Fibroblast of the aortic adventitia (primary cell): Measurements from ENCODE around the gene KCNJ10. TPM values are rescaled to one million over a fixed set of nuclear protein-coding genes. Genes with fewer than 3 reads are reported as not detected.

ENCODE experiments used
- DNase-seq: peaks from one replicate; pipeline ENCODE4 v3.0.0-alpha.2; 2010; ENCODE audit warnings: low read depth
- H3K4me3 ChIP-seq: 2 replicates; pipeline ENCODE4 v1.5.1; 2011; ENCODE audit warnings: low read depth, mild to moderate bottlenecking, control low read depth, low read length, moderate library complexity
- total RNA-seq: library from RNA; depleted of rRNA; stranded (reverse); fragments of >200 nt; gene quantifications from 2 replicates; pipeline ENCODE4 v1.2.3, GENCODE V29; 2012; ENCODE audit warnings: low replicate concordance
- TF ChIP-seq, protein P1 (sequence below): IDR thresholded peaks from 2 replicates; pipeline ENCODE4 v1.5.1; 2011; ENCODE audit warnings: mild to moderate bottlenecking, low read length, control low read depth, inconsistent platforms; ENCODE audit not compliant: insufficient read depth

KCNJ10 gene
- total RNA-seq, 1 donor: not detected

DNA sequence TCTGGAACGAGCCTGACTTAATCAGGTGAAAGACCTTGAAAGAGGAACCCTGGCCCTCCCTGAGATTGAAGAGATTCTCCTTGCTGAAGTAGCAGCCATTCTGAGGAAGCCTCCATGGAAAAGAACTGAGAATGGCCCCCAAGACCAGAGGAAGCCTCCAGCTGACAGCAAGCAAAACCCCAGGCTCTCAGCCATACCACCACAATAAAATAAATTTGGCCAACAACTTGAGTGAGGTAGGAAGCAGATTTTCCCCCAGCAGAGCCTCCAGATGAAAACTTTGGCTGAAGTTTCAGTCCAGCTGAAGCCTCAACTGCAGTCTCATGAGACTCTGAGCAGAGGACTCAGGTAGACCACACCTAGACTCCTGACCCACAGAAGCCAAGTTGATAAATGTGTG lies 82.0 kb downstream of the KCNJ10 start:
- H3K4me3 ChIP-seq: no peak overlapping the region
- TF ChIP-seq, protein P1, sequence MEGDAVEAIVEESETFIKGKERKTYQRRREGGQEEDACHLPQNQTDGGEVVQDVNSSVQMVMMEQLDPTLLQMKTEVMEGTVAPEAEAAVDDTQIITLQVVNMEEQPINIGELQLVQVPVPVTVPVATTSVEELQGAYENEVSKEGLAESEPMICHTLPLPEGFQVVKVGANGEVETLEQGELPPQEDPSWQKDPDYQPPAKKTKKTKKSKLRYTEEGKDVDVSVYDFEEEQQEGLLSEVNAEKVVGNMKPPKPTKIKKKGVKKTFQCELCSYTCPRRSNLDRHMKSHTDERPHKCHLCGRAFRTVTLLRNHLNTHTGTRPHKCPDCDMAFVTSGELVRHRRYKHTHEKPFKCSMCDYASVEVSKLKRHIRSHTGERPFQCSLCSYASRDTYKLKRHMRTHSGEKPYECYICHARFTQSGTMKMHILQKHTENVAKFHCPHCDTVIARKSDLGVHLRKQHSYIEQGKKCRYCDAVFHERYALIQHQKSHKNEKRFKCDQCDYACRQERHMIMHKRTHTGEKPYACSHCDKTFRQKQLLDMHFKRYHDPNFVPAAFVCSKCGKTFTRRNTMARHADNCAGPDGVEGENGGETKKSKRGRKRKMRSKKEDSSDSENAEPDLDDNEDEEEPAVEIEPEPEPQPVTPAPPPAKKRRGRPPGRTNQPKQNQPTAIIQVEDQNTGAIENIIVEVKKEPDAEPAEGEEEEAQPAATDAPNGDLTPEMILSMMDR: no peak
- no peak for DNase-seq

DNA sequence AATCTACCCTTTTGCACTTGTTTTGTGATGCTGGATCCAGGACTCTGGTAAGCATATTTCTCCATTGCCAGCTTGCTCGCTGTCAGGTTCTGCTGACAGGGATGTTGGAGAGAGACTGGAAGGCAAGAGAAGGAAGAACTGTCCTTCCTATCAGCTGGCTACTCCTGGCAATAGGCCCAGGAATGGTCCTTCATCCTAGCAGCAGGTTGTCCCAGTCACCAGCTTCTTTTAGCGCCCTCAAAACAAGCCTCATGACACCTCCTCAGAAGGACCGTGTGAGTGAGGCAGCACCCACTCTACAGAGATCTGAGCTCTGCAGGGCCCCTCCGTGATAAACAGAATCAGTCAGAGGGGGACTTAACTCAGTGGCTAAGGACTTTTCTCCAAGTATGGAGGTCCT lies 82.8 kb downstream of the KCNJ10 start:
- TF ChIP-seq, protein P1: no peak
- H3K4me3 ChIP-seq: no peak overlapping the region
- no peak for DNase-seq

DNA sequence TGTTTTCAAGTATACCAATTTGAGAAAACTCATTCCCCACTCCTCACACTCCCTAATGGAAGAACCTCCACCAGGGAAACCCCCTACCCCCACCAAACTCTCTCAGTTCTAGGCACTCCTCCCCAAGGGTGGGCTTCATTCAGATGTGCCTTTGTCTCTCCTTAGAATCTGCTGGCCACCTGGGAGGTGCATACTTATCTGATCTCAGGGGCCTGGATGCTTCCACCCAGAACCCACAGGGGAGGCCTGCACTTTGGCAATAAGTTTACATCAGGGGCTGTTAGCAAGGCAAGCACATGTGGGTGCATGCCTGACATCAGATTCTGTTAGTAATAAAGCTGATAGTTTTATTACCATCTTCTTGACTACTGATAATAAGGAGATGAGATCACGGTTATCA lies 83.4 kb downstream of the KCNJ10 start:
- no peak overlapping the region for H3K4me3 ChIP-seq
- TF ChIP-seq, protein P1: no peak
- DNase-seq: no peak

DNA sequence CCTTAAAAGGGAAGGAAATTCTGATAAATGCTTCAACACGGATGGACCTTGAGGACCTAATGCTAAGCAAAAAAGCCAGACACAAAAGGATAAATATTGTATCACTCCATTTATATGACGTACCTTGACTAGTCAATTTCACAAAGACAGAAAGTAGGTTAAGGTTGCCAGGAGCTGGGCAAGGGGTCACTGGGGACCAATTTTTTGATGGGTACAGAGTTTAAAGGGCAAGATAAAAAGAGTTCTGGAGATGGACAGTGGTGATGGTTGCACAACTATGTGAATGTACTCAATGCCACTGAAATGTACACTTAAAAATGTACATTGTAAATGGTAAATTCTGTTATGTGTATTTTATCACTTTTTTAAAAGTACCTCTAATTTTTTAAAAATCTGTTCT lies 83.9 kb downstream of the KCNJ10 start:
- DNase-seq: no peak
- H3K4me3 ChIP-seq: no peak overlapping the region
- TF ChIP-seq, protein P1: no peak

DNA sequence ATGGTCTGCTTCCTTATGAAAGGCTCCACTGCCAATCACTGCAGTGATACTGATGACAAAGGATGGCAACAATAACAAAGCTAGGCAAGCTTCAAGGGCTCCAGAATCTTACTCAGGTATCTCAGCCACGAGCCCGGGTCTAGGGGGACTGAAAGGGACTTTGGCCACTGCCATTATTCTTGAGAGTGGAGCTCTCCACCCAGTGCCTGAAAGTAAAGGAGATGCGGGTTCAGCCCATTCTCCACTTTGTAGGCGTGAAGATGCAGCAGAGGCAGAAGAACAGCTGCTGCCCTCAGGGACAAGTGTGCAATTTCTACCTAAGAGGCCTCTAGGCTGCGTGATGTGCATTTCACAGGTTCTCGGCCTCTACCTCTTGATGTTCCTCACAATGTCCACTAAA lies 84.5 kb downstream of the KCNJ10 start:
- TF ChIP-seq, protein P1: no peak
- DNase-seq: no peak
- no peak overlapping the region for H3K4me3 ChIP-seq

DNA sequence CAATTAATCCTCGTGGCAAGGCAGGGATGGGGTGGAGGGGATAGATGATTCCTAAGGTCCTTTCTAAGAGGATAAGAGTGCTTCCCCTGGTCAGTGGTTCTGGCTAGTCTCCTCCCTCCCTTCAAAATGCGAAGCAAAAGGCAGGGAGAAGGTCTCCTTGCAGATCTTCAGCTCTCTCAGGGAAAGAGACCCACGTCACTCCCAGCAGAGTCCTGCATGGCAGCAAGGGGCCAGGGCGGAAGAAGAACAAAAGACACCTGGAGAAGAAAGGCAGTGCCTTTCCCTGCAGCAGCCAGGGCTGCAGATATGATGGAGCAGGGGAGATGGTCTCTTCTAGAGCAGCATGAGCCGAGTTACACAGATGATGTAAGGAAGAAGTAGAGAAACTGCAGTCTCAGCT lies 86.3 kb downstream of the KCNJ10 start:
- H3K4me3 ChIP-seq: no peak overlapping the region
- TF ChIP-seq, protein P1: no peak

DNA sequence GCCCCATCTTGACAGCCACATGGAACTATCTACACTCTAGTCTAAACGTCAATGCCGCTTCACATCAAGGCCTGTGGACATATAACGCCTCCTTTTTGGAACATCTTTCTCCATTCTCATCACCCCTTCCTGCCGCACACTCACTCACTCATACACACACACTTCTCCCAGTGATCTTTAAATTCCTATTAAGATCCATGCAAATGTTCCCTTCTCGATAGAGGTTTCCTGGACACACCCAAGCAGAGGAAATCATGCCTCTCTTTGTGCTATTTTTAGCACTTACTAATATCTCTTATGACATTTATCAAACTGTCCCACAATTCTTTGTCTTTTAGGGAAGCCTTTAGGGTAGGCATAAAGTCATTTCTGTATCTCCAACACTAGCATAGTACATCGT lies 87.7 kb downstream of the KCNJ10 start:
- H3K4me3 ChIP-seq: no peak overlapping the region
- DNase-seq: no peak
- TF ChIP-seq, protein P1: no peak

More for the DNA sequence above, 86.3 kb downstream of the KCNJ10 start:
- DNase-seq: no peak
